Keratinocyte (primary cell): ENCODE data around the gene ITIH3. TPM values are rescaled to one million over a fixed set of nuclear protein-coding genes. Genes with fewer than 3 reads are reported as not detected.

Experiments
- DNase-seq: peaks from one replicate; pipeline ENCODE4 v3.0.0-alpha.2; 2011; ENCODE audit warnings: low read depth, missing footprints, low spot score
- FAIRE-seq: peaks from 2 replicates; lab custom pipeline; 2011; peaks lifted over from hg19 to GRCh38; lab: Jason Lieb, UNC
- H2AFZ ChIP-seq: 2 replicates; pipeline ENCODE4 v1.6.0; 2012; ENCODE audit warnings: low read length, control low read depth, inconsistent platforms; ENCODE audit not compliant: control insufficient read depth
- H3K27ac ChIP-seq: 2 replicates; pipeline ENCODE4 v1.5.1; 2011; ENCODE audit warnings: low read length; ENCODE audit not compliant: control insufficient read depth, insufficient read depth
- H3K27me3 ChIP-seq: 3 replicates; pipeline ENCODE4 v1.6.0; 2011; ENCODE audit warnings: low read length; ENCODE audit not compliant: control insufficient read depth, insufficient read depth; ENCODE audit errors: extremely low read depth
- H3K36me3 ChIP-seq, 2 experiments: 2 replicates in 1 of 2; 3 replicates in 1 of 2; pipeline ENCODE4 v1.5.1; 2011; ENCODE audit warnings: low read length in 2 of 2, mild to moderate bottlenecking in 1 of 2; ENCODE audit not compliant: control insufficient read depth in 2 of 2, insufficient read depth in 2 of 2; ENCODE audit errors: extremely low read depth in 1 of 2
- H3K4me1 ChIP-seq: 3 replicates; pipeline ENCODE4 v1.5.1; 2011; ENCODE audit warnings: low read length; ENCODE audit not compliant: control insufficient read depth, insufficient read depth; ENCODE audit errors: extremely low read depth
- H3K4me2 ChIP-seq: 3 replicates; pipeline ENCODE4 v1.6.0; 2011; ENCODE audit warnings: low read depth, low read length; ENCODE audit not compliant: control insufficient read depth, insufficient read depth; ENCODE audit errors: extremely low read depth
- H3K4me3 ChIP-seq, 3 experiments: fragments of 200-600 bp in 1 of 3; sonication (generic) in 1 of 3; 2 replicates in 2 of 3; 3 replicates in 1 of 3; pipeline ENCODE4 v1.5.1; 2011 to 2016; ENCODE audit warnings: low read length in 3 of 3, mild to moderate bottlenecking in 3 of 3, control low read depth in 2 of 3, inconsistent platforms in 1 of 3, low read depth in 1 of 3, mixed read lengths in 1 of 3, mixed run types in 1 of 3, moderate library complexity in 1 of 3; ENCODE audit not compliant: control insufficient read depth in 2 of 3, insufficient read depth in 2 of 3; ENCODE audit errors: extremely low read depth in 1 of 3
- H3K79me2 ChIP-seq: 2 replicates; pipeline ENCODE4 v1.6.0; 2012; ENCODE audit warnings: low read length; ENCODE audit not compliant: control insufficient read depth, insufficient read depth
- H3K9ac ChIP-seq: 3 replicates; pipeline ENCODE4 v1.6.0; 2011; ENCODE audit warnings: low read length; ENCODE audit not compliant: control insufficient read depth, insufficient read depth; ENCODE audit errors: extremely low read depth
- H3K9me1 ChIP-seq: 3 replicates; pipeline ENCODE4 v1.6.0; 2011; ENCODE audit warnings: low read length; ENCODE audit not compliant: control insufficient read depth, insufficient read depth; ENCODE audit errors: extremely low read depth
- H3K9me3 ChIP-seq: 2 replicates; pipeline ENCODE4 v1.5.1; 2012; ENCODE audit warnings: low read depth, low read length; ENCODE audit not compliant: control insufficient read depth
- H4K20me1 ChIP-seq: 3 replicates; pipeline ENCODE4 v1.6.0; 2011; ENCODE audit warnings: low read length; ENCODE audit not compliant: control insufficient read depth, insufficient read depth; ENCODE audit errors: extremely low read depth
- CTCF ChIP-seq, 3 experiments: IDR thresholded peaks in 1 of 3; conservative IDR thresholded peaks in 1 of 3; optimal IDR thresholded peaks in 1 of 3; 2 replicates in 2 of 3; 3 replicates in 1 of 3; pipeline versions ENCODE3 to v1.5.1; 2011; ENCODE audit warnings: low read length in 3 of 3, mild to moderate bottlenecking in 3 of 3, moderate library complexity in 2 of 3, control low read depth in 1 of 3, inconsistent platforms in 1 of 3; ENCODE audit not compliant: insufficient read depth in 2 of 3; ENCODE audit errors: extremely low read depth in 1 of 3
- EZH2 ChIP-seq: IDR thresholded peaks from one replicate; pipeline ENCODE4 v1.6.1; 2012; ENCODE audit warnings: inconsistent platforms, mild to moderate bottlenecking, low read length, moderate library complexity
- dilution Hi-C: fragments of 300-500 bp; cut with MboI; formaldehyde crosslinking; loops from one replicate; pipeline ENCODE4 v1.7.0; 2020; ENCODE audit warnings: low sequenced_read_pairs; ENCODE audit not compliant: extremely low pct_ligation_motif_present
- polyA plus RNA-seq, 5 experiments: library from polyadenylated mRNA; depleted of rRNA in 3 of 5; stranded (reverse) in 3 of 5; stranded (forward) in 1 of 5; unstranded in 1 of 5; fragments of >200 nt; gene quantifications; 1 replicate in 1 of 5; 2 replicates in 3 of 5; 3 replicates in 1 of 5; pipeline versions ENCODE4 v1.2.1 to v1.2.3, GENCODE V29; 2011 to 2012; ENCODE audit warnings: missing spikeins in 2 of 5, low read depth in 1 of 5, low replicate concordance in 1 of 5

Gene ITIH3
- polyA plus RNA-seq, 1 donor (not counting 4 experiments of a cell fraction or from before 2014, with no cell fraction given): not detected

- Histone ChIP-seq H3K36me3 (no peaks in the 10 kb centered on the region), H3K4me2 (no peak overlapping the region), H3K9me1 (no peaks in the 10 kb centered on the region), H3K27me3 (peaks cover 13% of the 10 kb centered on the region), H3K27ac (no peak overlapping the region), H3K9me3 (no peaks in the 10 kb centered on the region), H3K4me1 (no peaks in the 10 kb centered on the region), H3K9ac (no peak overlapping the region), H2AFZ (no peak overlapping the region), H4K20me1 (no peaks in the 10 kb centered on the region), H3K4me3 (no peak overlapping the region), H3K79me2 (no peaks in the 10 kb centered on the region)
- TF ChIP-seq EZH2 (no peak), CTCF (optimal IDR thresholded peaks at IDR 0.05 in 1 of 3, IDR thresholded peaks at IDR 0.05 in 1 of 3, conservative IDR thresholded peaks at IDR 0.05 in 1 of 3; ENCODE audit: extremely low read depth in 1 of 3, insufficient read depth in 2 of 3, low read length in 3 of 3) (no peak)
- dilution Hi-C loops: no loop called here
- no peak for FAIRE-seq
- DNase-seq: no peak
These were observed 2.2 kb upstream of the ITIH3 start for GRCh38 chr3:52792413-52792812.

GRCh38 chr3:52792961-52793695 lies 1.5 kb upstream of the ITIH3 start:
- peaks cover 13% of the 10 kb centered on the region for H3K27me3 ChIP-seq
- H2AFZ ChIP-seq: no peak overlapping the region
- no peaks in the 10 kb centered on the region for H3K9me1 ChIP-seq
- no peaks in the 10 kb centered on the region for H3K9me3 ChIP-seq
- no peak overlapping the region for H3K27ac ChIP-seq
- dilution Hi-C loops: no loop called here
- H3K36me3 ChIP-seq: no peaks in the 10 kb centered on the region
- no peak overlapping the region for H3K4me2 ChIP-seq
- DNase-seq (no peak), FAIRE-seq (no peak)
- H3K9ac ChIP-seq: no peak overlapping the region
- no peaks in the 10 kb centered on the region for H4K20me1 ChIP-seq
- TF ChIP-seq EZH2: no peak
- TF ChIP-seq CTCF (optimal IDR thresholded peaks at IDR 0.05 in 1 of 3, IDR thresholded peaks at IDR 0.05 in 1 of 3, conservative IDR thresholded peaks at IDR 0.05 in 1 of 3; ENCODE audit: extremely low read depth in 1 of 3, insufficient read depth in 2 of 3, low read length in 3 of 3): no peak
- H3K79me2 ChIP-seq: no peaks in the 10 kb centered on the region
- H3K4me3 ChIP-seq: no peak overlapping the region
- H3K4me1 ChIP-seq: no peaks in the 10 kb centered on the region
